Measurements from ENCODE around the gene GALNT12. TPM values are rescaled to one million over a fixed set of nuclear protein-coding genes. Genes with fewer than 3 reads are reported as not detected.

Gene GALNT12
- total RNA-seq, 1 experiment from 2014 or later: 31.2 TPM

- ATAC-seq: no peak
- H3K27me3 ChIP-seq (ENCODE audit: insufficient read depth, low read length): no peaks in the 10 kb centered on the region
- ChIA-PET CTCF (no interaction called here), RAD21 (ENCODE audit: low non-redundant PET in 1 of 2, low total read pairs in 2 of 2, uncharacterized antibody in 2 of 2, unreplicated experiment in 2 of 2) (no interaction called here), POLR2A (no interaction called here)
- TF ChIP-seq TCF7L2 (IDR thresholded peaks at IDR 0.05; ENCODE audit: borderline replicate concordance, extremely low read depth, insufficient read depth, insufficient read length): no peak
- TF ChIP-seq REST (IDR thresholded peaks at IDR 0.05; ENCODE audit: low read depth): no peak
- no peak for TF ChIP-seq ZFX (IDR thresholded peaks at IDR 0.05)
- TF ChIP-seq MAX (IDR thresholded peaks at IDR 0.05): no peak
- no peak for TF ChIP-seq SIN3A (IDR thresholded peaks at IDR 0.05; ENCODE audit: low read depth)
- TF ChIP-seq ELF1 (IDR thresholded peaks at IDR 0.05; ENCODE audit: borderline replicate concordance, low read depth): no peak
- no peak for TF ChIP-seq CTCF (IDR thresholded peaks at IDR 0.05 in 2 of 3, conservative IDR thresholded peaks at IDR 0.05 in 1 of 3; ENCODE audit: borderline replicate concordance in 1 of 3, insufficient read depth in 1 of 3, low read depth in 2 of 3, low read length in 2 of 3)
- TF ChIP-seq ZNF274 (IDR thresholded peaks at IDR 0.05; ENCODE audit: low read depth, low read length): no peak
- TF ChIP-seq CEBPB (IDR thresholded peaks at IDR 0.05; ENCODE audit: low read depth): no peak
- no peak for TF ChIP-seq YY1 (IDR thresholded peaks at IDR 0.05; ENCODE audit: extremely low read depth, insufficient replicate concordance, low read depth, low read length)
- no peak for TF ChIP-seq RAD21 (IDR thresholded peaks at IDR 0.05; ENCODE audit: low read depth)
- no peak for TF ChIP-seq EGR1 (IDR thresholded peaks at IDR 0.05; ENCODE audit: low read depth)
- no peak for TF ChIP-seq FOSL1 (IDR thresholded peaks at IDR 0.05; ENCODE audit: low read depth)
- TF ChIP-seq ATF3 (IDR thresholded peaks at IDR 0.05): no peak
- no peak for TF ChIP-seq CBX3 (IDR thresholded peaks at IDR 0.05; ENCODE audit: low read depth)
- no peak for TF ChIP-seq EZH2 (IDR thresholded peaks at IDR 0.05)
- TF ChIP-seq SRF (IDR thresholded peaks at IDR 0.05; ENCODE audit: low read depth): no peak
- no peak for DNase-seq (ENCODE audit: low read depth, low spot score)
- H3K4me2 ChIP-seq (ENCODE audit: low read length): no peak overlapping the region
- H3K4me3 ChIP-seq (replicated peaks in 1 of 2; ENCODE audit: low read depth in 1 of 2, low read length in 2 of 2): no peak overlapping the region
- H3K27ac ChIP-seq (ENCODE audit: low read depth, low read length): no peak overlapping the region
- no peaks in the 10 kb centered on the region for H3K4me1 ChIP-seq (ENCODE audit: control insufficient read depth in 1 of 2, insufficient read depth in 2 of 2, low read length in 2 of 2)
- H3K36me3 ChIP-seq (ENCODE audit: control insufficient read depth in 1 of 2, insufficient read depth in 2 of 2, low read length in 2 of 2): peaks cover 0 to 6% of the 10 kb centered on the region in 2 experiments; a peak in 1 of 4 replicates
- H4K20me1 ChIP-seq (ENCODE audit: insufficient read depth): no peaks in the 10 kb centered on the region
- intact Hi-C loops (cut with micrococcal nuclease): no loop called here
- H3K9me3 ChIP-seq (ENCODE audit: control insufficient read depth in 1 of 2, insufficient read depth in 1 of 2, low read depth in 1 of 2, low read length in 2 of 2): no peaks in the 10 kb centered on the region
- H3K9me2 ChIP-seq (ENCODE audit: insufficient read depth): no peaks in the 10 kb centered on the region
- no peak overlapping the region for H3K9ac ChIP-seq (ENCODE audit: low read length)
- no peaks in the 10 kb centered on the region for H3K79me2 ChIP-seq (ENCODE audit: insufficient read depth, low read length)
- BruUV-seq (replicated peaks): no TSS peak
- no peak overlapping the region for H2AFZ ChIP-seq (ENCODE audit: low read depth, low read length, poor library complexity, severe bottlenecking)
These were observed 25.9 kb downstream of the GALNT12 start for GRCh38 chr9:98833090-98833956.
